Activated CD4-positive, alpha-beta T cell treated with anti-CD3 and anti-CD28 coated beads for 48 hours (primary cell): ENCODE measurements around the gene ETV3.
A peak's percentile ranks its signal among the peaks of the same experiment; 100 is the strongest.
"Not testable (repeated sequence)": the region's sequence is repeated elsewhere in the genome, so short reads cannot be mapped to it uniquely, and the experiment has no call there.

ENCODE experiments used
- DNase-seq: peaks from one replicate; pipeline ENCODE4 v3.0.0-alpha.2; 2020

Gene ETV3

GRCh38 chr1:157138220-157139051 is at the start of gene ETV3:
TSS of gene ETV3 (minus strand) at chr1:157138395. CDS start at chr1:157136352, 2,043 bp downstream.
- DNase-seq, result peak; percentile 91

- DNase-seq, result no peak
Measured at GRCh38 chr1:157186281-157186992, 48.2 kb upstream of the ETV3 start.

- DNase-seq, result no peak
Measured at GRCh38 chr1:157183870-157184269, 45.7 kb upstream of the ETV3 start.

- DNase-seq, result not testable (repeated sequence)
Measured at GRCh38 chr1:157182371-157182770, 44.2 kb upstream of the ETV3 start.

- no peak for DNase-seq
Measured at GRCh38 chr1:157181790-157182189, 43.6 kb upstream of the ETV3 start.

- no peak for DNase-seq
Measured at GRCh38 chr1:157181258-157181657, 43.1 kb upstream of the ETV3 start.

- no peak for DNase-seq
Measured at GRCh38 chr1:157178490-157178889, 40.3 kb upstream of the ETV3 start.

- DNase-seq, result no peak
Measured at GRCh38 chr1:157177733-157178394, 39.7 kb upstream of the ETV3 start.

GRCh38 chr1:157176591-157177121 is 38.5 kb upstream of the ETV3 start:
- no peak for DNase-seq

- no peak for DNase-seq
Measured at GRCh38 chr1:157176016-157176415, 37.8 kb upstream of the ETV3 start.

- no peak for DNase-seq
Measured at GRCh38 chr1:157173900-157174410, 35.8 kb upstream of the ETV3 start.

GRCh38 chr1:157173241-157173640 is 35.0 kb upstream of the ETV3 start:
- DNase-seq, result not testable (repeated sequence)

GRCh38 chr1:157172591-157172990 is 34.4 kb upstream of the ETV3 start:
- DNase-seq, result not testable (repeated sequence)

GRCh38 chr1:157171903-157172503 is 33.8 kb upstream of the ETV3 start:
- DNase-seq, result not testable (repeated sequence)

- DNase-seq, result peak; percentile 73
Measured at GRCh38 chr1:157170677-157171515, 32.7 kb upstream of the ETV3 start.

- DNase-seq, result no peak
Measured at GRCh38 chr1:157168015-157168414, 29.8 kb upstream of the ETV3 start.

GRCh38 chr1:157167437-157167836 is 29.2 kb upstream of the ETV3 start:
- no peak for DNase-seq

- DNase-seq, result no peak
Measured at GRCh38 chr1:157166590-157166989, 28.4 kb upstream of the ETV3 start.

- DNase-seq, result peak; percentile 85
Measured at GRCh38 chr1:157163273-157164127, 25.3 kb upstream of the ETV3 start.

- DNase-seq, result no peak
Measured at GRCh38 chr1:157162345-157162744, 24.1 kb upstream of the ETV3 start.

GRCh38 chr1:157161901-157162300 is 23.7 kb upstream of the ETV3 start:
- DNase-seq, result no peak
